GM12801 (cell line): Measurements from ENCODE around the gene AOPEP.

Experiments used
- CTCF ChIP-seq: IDR thresholded peaks from one replicate; pipeline ENCODE4 v1.5.1; 2011; ENCODE audit warnings: control low read depth; ENCODE audit not compliant: insufficient read length; ENCODE audit errors: extremely low read depth

AOPEP gene

GRCh38 chr9:95037789-95038521 lies 311.5 kb downstream of the AOPEP start:
- no peak for TF ChIP-seq CTCF

GRCh38 chr9:95038666-95039065 lies 312.2 kb downstream of the AOPEP start:
- TF ChIP-seq CTCF, result no peak

GRCh38 chr9:95040106-95040505 lies 313.6 kb downstream of the AOPEP start:
- TF ChIP-seq CTCF, result no peak

- no peak for TF ChIP-seq CTCF
Measured at GRCh38 chr9:95043826-95044225, 317.3 kb downstream of the AOPEP start.

- no peak for TF ChIP-seq CTCF
Measured at GRCh38 chr9:95044731-95045508, 318.4 kb downstream of the AOPEP start.

- no peak for TF ChIP-seq CTCF
Measured at GRCh38 chr9:95045751-95046150, 319.3 kb downstream of the AOPEP start.

DNA sequence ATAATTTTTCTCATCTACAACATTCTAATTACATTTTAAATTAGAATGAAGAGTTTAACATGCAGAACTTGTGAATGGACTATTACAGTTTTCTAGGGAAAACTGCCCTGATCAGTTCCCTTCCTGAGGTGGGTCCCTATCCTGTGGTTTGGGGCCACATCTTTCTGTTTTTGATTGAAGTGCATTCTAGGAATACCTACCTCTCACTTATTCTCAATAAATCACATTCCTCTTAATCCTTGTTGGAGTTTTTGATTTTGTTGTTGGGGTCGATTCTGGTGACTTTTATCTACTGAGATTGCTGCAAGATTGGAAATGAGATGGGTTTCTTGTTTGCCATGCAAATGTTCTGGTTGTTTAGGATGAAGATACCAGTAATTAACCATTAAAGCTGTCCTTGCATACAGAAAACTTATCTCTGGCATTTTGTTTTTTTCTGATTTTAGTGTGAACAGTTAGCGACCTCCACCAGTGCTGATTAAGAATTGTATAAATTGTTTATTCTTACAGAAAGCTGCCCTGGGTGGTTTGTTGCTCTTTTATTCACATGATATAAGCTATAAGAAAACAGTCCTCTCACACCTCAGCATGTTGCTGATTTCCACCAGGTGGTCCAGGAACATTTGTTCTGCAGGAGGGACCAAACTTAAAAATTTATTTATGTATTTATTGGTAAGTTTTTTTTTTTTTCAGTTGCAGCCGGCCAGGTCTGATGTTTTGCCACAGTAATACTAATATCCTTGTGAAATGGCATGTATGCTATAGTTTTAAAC lies 321.1 kb downstream of the AOPEP start:
- TF ChIP-seq CTCF, result no peak
